ENCODE data around the gene BIRC5. TPM values are rescaled to one million over a fixed set of nuclear protein-coding genes. Genes with fewer than 3 reads are reported as not detected.

Gene BIRC5
- total RNA-seq, 1 donor from 2014 or later: 134 TPM

GRCh38 chr17:78271419-78272170 lies 57.5 kb downstream of the BIRC5 start:
- no peaks in the 10 kb centered on the region for H3K9me3 Mint-ChIP-seq
- H3K27ac Mint-ChIP-seq (ENCODE audit: unreplicated experiment): no peak overlapping the region
- peak overlapping the region; percentile 38 for H3K4me3 Mint-ChIP-seq
- H3K27me3 Mint-ChIP-seq (ENCODE audit: low read depth): no peaks in the 10 kb centered on the region
- DNase-seq (ENCODE audit: low read depth, low spot score): no peak
- peaks cover 28% of the 10 kb centered on the region for H3K4me1 Mint-ChIP-seq
- TF ChIP-seq CTCF (conservative IDR thresholded peaks at IDR 0.05): no peak
- no peaks in the 10 kb centered on the region for H3K36me3 Mint-ChIP-seq (ENCODE audit: low read depth)

- no peaks in the 10 kb centered on the region for H3K27me3 Mint-ChIP-seq (ENCODE audit: low read depth)
- H3K36me3 Mint-ChIP-seq (ENCODE audit: low read depth): no peaks in the 10 kb centered on the region
- peaks cover 25% of the 10 kb centered on the region for H3K4me1 Mint-ChIP-seq
- no peak overlapping the region for H3K27ac Mint-ChIP-seq (ENCODE audit: unreplicated experiment)
- no peak for DNase-seq (ENCODE audit: low read depth, low spot score)
- no peaks in the 10 kb centered on the region for H3K9me3 Mint-ChIP-seq
- peak overlapping the region; percentile 38 for H3K4me3 Mint-ChIP-seq
- TF ChIP-seq CTCF (conservative IDR thresholded peaks at IDR 0.05): no peak
Measured at GRCh38 chr17:78272181-78272913, 58.3 kb downstream of the BIRC5 start.

- TF ChIP-seq CTCF (conservative IDR thresholded peaks at IDR 0.05): no peak
- Mint-ChIP-seq H3K4me1 (peaks cover 25% of the 10 kb centered on the region), H3K9me3 (no peaks in the 10 kb centered on the region), H3K36me3 (ENCODE audit: low read depth) (no peaks in the 10 kb centered on the region), H3K27me3 (ENCODE audit: low read depth) (no peaks in the 10 kb centered on the region), H3K4me3 (no peak overlapping the region), H3K27ac (ENCODE audit: unreplicated experiment) (no peak overlapping the region)
- DNase-seq (ENCODE audit: low read depth, low spot score): no peak
Measured at GRCh38 chr17:78272914-78273258, 58.8 kb downstream of the BIRC5 start.

GRCh38 chr17:78273813-78274212 lies 59.8 kb downstream of the BIRC5 start:
- TF ChIP-seq CTCF (conservative IDR thresholded peaks at IDR 0.05): no peak
- Mint-ChIP-seq H3K9me3 (no peaks in the 10 kb centered on the region), H3K27ac (ENCODE audit: unreplicated experiment) (no peak overlapping the region), H3K27me3 (ENCODE audit: low read depth) (no peaks in the 10 kb centered on the region), H3K4me1 (peaks cover 20% of the 10 kb centered on the region), H3K4me3 (no peak overlapping the region), H3K36me3 (ENCODE audit: low read depth) (no peaks in the 10 kb centered on the region)
- DNase-seq (ENCODE audit: low read depth, low spot score): no peak

Other genes with a start within 250 kb of the BIRC5 start
- gene TMC6, start 85.5 kb upstream of the BIRC5 start, total RNA-seq: 85.0 and 86.0 TPM in 2 replicates
- gene TMC8, start 83.5 kb upstream of the BIRC5 start, total RNA-seq: 0.71 and 0.79 TPM in 2 replicates
- gene C17orf99, start 67.9 kb upstream of the BIRC5 start, total RNA-seq: not detected in 2 replicates
- gene SYNGR2, start 45.7 kb upstream of the BIRC5 start, total RNA-seq: 19.3 and 23.0 TPM in 2 replicates
- gene TK1, start 27.2 kb upstream of the BIRC5 start, total RNA-seq: 48.7 and 53.9 TPM in 2 replicates
- 38.1 and 41.9 TPM in 2 replicates for gene AFMID, start 26.9 kb upstream of the BIRC5 start, total RNA-seq
- not detected in 2 replicates for gene TMEM235, start 17.4 kb downstream of the BIRC5 start, total RNA-seq
- gene SOCS3, start 145.8 kb downstream of the BIRC5 start, total RNA-seq: 5.4 and 6.1 TPM in 2 replicates
- 42.7 and 52.0 TPM in 2 replicates for gene PGS1, start 164.4 kb downstream of the BIRC5 start, total RNA-seq